ENCODE measurements around the gene SF1. TPM values are rescaled to one million over a fixed set of nuclear protein-coding genes. Genes with fewer than 3 reads are reported as not detected.
"Not testable (repeated sequence)": the region's sequence is repeated elsewhere in the genome, so short reads cannot be mapped to it uniquely, and the experiment has no call there.

SF1 gene
- polyA plus RNA-seq = 100 to 1,000 TPM in 1 of 4 donors, 10 to 100 TPM in 3; 69.8 to 328 (median 83.5) TPM
- long read RNA-seq, donor 1, transcript SF1-212 (2 exons, 983 nt) = major isoform, 14 of 172 reads
- long read RNA-seq, donor 1, transcript SF1-214 (3 exons, 802 nt) = minor isoform, 5 of 172 reads
- long read RNA-seq, donor 1, partial matches to known transcripts = 143 of 172 reads
- long read RNA-seq, donor 1, other reads (novel, unspliced or antisense) = 0 of 172 reads
- long read RNA-seq, donor 2, transcript SF1-212 (2 exons, 983 nt) = major isoform, 7 of 27 reads
- long read RNA-seq, donor 2, partial matches to known transcripts = 13 of 27 reads
- long read RNA-seq, donor 2, other reads (novel, unspliced or antisense) = 0 of 27 reads
- long read RNA-seq, donor 3, transcript SF1-214 (3 exons, 802 nt) = minor isoform, 5 of 93 reads
- long read RNA-seq, donor 3, transcript SF1-212 (2 exons, 983 nt) = major isoform, 22 of 93 reads
- long read RNA-seq, donor 3, partial matches to known transcripts = 54 of 93 reads
- long read RNA-seq, donor 3, other reads (novel, unspliced or antisense) = 0 of 93 reads
- long read RNA-seq, donor 4 = 0 reads
- long read RNA-seq, donor 5, partial matches to known transcripts = 0 of 10 reads
- long read RNA-seq, donor 5, other reads (novel, unspliced or antisense) = 0 of 10 reads
- long read RNA-seq, donor 6, transcript SF1-212 (2 exons, 983 nt) = major isoform, 7 of 52 reads
- long read RNA-seq, donor 6, partial matches to known transcripts = 35 of 52 reads
- long read RNA-seq, donor 6, other reads (novel, unspliced or antisense) = 0 of 52 reads
- long read RNA-seq, donor 7 = 0 reads
- long read RNA-seq, donor 8, partial matches to known transcripts = 0 of 1 reads
- long read RNA-seq, donor 8, other reads (novel, unspliced or antisense) = 0 of 1 reads
- long read RNA-seq, donor 9, partial matches to known transcripts = 12 of 18 reads
- long read RNA-seq, donor 9, other reads (novel, unspliced or antisense) = 0 of 18 reads
- long read RNA-seq, donor 10, transcript SF1-212 (2 exons, 983 nt) = major isoform, 18 of 57 reads
- long read RNA-seq, donor 10, partial matches to known transcripts = 29 of 57 reads
- long read RNA-seq, donor 10, other reads (novel, unspliced or antisense) = 0 of 57 reads

GRCh38 chr11:64778473-64779298 lies at the start of gene SF1:
SF1 (minus strand) TSS chr11:64778542; CDS start chr11:64778392, 150 bp downstream.
- whole genome bisulfite sequencing, 3 donors = 0 to 1% (median 0%) methylated on average over 60 to 80 of the region's 80 CpGs
- no peak for FAIRE-seq
- no peaks in the 10 kb centered on the region for H3K9me3 ChIP-seq (ENCODE audit: control insufficient read depth in 2 of 2, insufficient read depth in 1 of 2, low read depth in 1 of 2, low read length in 1 of 2)

GRCh38 chr11:64827451-64827839 lies 49.1 kb upstream of the SF1 start:
- WGBS, 3 donors = 93 to 97% (median 95%) methylated on average over 19 to 22 of the region's 22 CpGs
- no peak for FAIRE-seq
- Histone ChIP-seq H3K4me1 (ENCODE audit: control insufficient read depth in 3 of 3, insufficient read depth in 2 of 3, low read depth in 1 of 3, low read length in 2 of 3) (no peaks in the 10 kb centered on the region), H3K4me3 (ENCODE audit: low read depth in 1 of 3, low read length in 3 of 3) (no peak overlapping the region), H3K27me3 (ENCODE audit: control insufficient read depth in 3 of 3, insufficient read depth in 3 of 3, low read length in 3 of 3) (no peaks in the 10 kb centered on the region), H3K36me3 (ENCODE audit: control insufficient read depth in 3 of 3, insufficient read depth in 2 of 3, low read depth in 1 of 3, low read length in 3 of 3) (peaks cover 2 to 78% (median 18%) of the 10 kb centered on the region in 3 donors), H3K27ac (ENCODE audit: low read depth in 1 of 3, low read length in 2 of 3) (no peak overlapping the region), H3K9me3 (ENCODE audit: control insufficient read depth in 2 of 2, insufficient read depth in 1 of 2, low read depth in 1 of 2, low read length in 1 of 2) (no peaks in the 10 kb centered on the region)
- DNase-seq = no peak

More at GRCh38 chr11:64778473-64779298, at the start of gene SF1:
- H3K4me1 ChIP-seq (ENCODE audit: control insufficient read depth in 3 of 3, insufficient read depth in 2 of 3, low read depth in 1 of 3, low read length in 2 of 3) = peaks cover 2 to 7% (median 5%) of the 10 kb centered on the region in 3 donors
- peaks cover 8 to 21% (median 12%) of the 10 kb centered on the region in 3 donors for H3K36me3 ChIP-seq (ENCODE audit: control insufficient read depth in 3 of 3, insufficient read depth in 2 of 3, low read depth in 1 of 3, low read length in 3 of 3)
- peak within 1 kb of the TSS; percentile 83 to 95 (median 92) for H3K4me3 ChIP-seq (ENCODE audit: low read depth in 1 of 3, low read length in 3 of 3)
- H3K27ac ChIP-seq (ENCODE audit: low read depth in 1 of 3, low read length in 2 of 3) = peak within 1 kb of the TSS; percentile 97 to 100 (median 98)
- H3K27me3 ChIP-seq (ENCODE audit: control insufficient read depth in 3 of 3, insufficient read depth in 3 of 3, low read length in 3 of 3) = no peaks in the 10 kb centered on the region
- DNase-seq = peak; percentile 100

- no peaks in the 10 kb centered on the region for H3K9me3 ChIP-seq (ENCODE audit: control insufficient read depth in 2 of 2, insufficient read depth in 1 of 2, low read depth in 1 of 2, low read length in 1 of 2)
- FAIRE-seq (no peak), DNase-seq (no peak)
- WGBS, 3 donors = 91 to 96% (median 94%) methylated on average over 51 to 52 of the region's 52 CpGs
- no peak overlapping the region for H3K27ac ChIP-seq (ENCODE audit: low read depth in 1 of 3, low read length in 2 of 3)
- peaks cover 2 to 71% (median 15%) of the 10 kb centered on the region in 3 donors for H3K36me3 ChIP-seq (ENCODE audit: control insufficient read depth in 3 of 3, insufficient read depth in 2 of 3, low read depth in 1 of 3, low read length in 3 of 3)
- H3K4me1 ChIP-seq (ENCODE audit: control insufficient read depth in 3 of 3, insufficient read depth in 2 of 3, low read depth in 1 of 3, low read length in 2 of 3) = no peaks in the 10 kb centered on the region
- H3K27me3 ChIP-seq (ENCODE audit: control insufficient read depth in 3 of 3, insufficient read depth in 3 of 3, low read length in 3 of 3) = no peaks in the 10 kb centered on the region
- H3K4me3 ChIP-seq (ENCODE audit: low read depth in 1 of 3, low read length in 3 of 3) = no peak overlapping the region
These were observed 48.5 kb upstream of the SF1 start for GRCh38 chr11:64826578-64827450.

- no peak for FAIRE-seq
- 84 to 96% (median 91%) methylated on average over 7 of the region's 7 CpGs for WGBS, 3 donors
- H3K27me3 ChIP-seq (ENCODE audit: control insufficient read depth in 3 of 3, insufficient read depth in 3 of 3, low read length in 3 of 3) = no peaks in the 10 kb centered on the region
These were observed 47.7 kb upstream of the SF1 start for GRCh38 chr11:64826062-64826461.

GRCh38 chr11:64823568-64824119 lies 45.3 kb upstream of the SF1 start:
- H3K4me1 ChIP-seq (ENCODE audit: control insufficient read depth in 3 of 3, insufficient read depth in 2 of 3, low read depth in 1 of 3, low read length in 2 of 3) = no peaks in the 10 kb centered on the region
- FAIRE-seq (no peak), DNase-seq (no peak)
- 77 to 81% (median 80%) methylated on average over 11 of the region's 11 CpGs for WGBS, 3 donors
- no peaks in the 10 kb centered on the region for H3K9me3 ChIP-seq (ENCODE audit: control insufficient read depth in 2 of 2, insufficient read depth in 1 of 2, low read depth in 1 of 2, low read length in 1 of 2)
- H3K27me3 ChIP-seq (ENCODE audit: control insufficient read depth in 3 of 3, insufficient read depth in 3 of 3, low read length in 3 of 3) = no peaks in the 10 kb centered on the region
- H3K36me3 ChIP-seq (ENCODE audit: control insufficient read depth in 3 of 3, insufficient read depth in 2 of 3, low read depth in 1 of 3, low read length in 3 of 3) = peaks cover 2 to 43% (median 13%) of the 10 kb centered on the region in 3 donors
- H3K4me3 ChIP-seq (ENCODE audit: low read depth in 1 of 3, low read length in 3 of 3) = no peak overlapping the region
- H3K27ac ChIP-seq (ENCODE audit: low read depth in 1 of 3, low read length in 2 of 3) = no peak overlapping the region

More at GRCh38 chr11:64826062-64826461, 47.7 kb upstream of the SF1 start:
- Histone ChIP-seq H3K36me3 (ENCODE audit: control insufficient read depth in 3 of 3, insufficient read depth in 2 of 3, low read depth in 1 of 3, low read length in 3 of 3) (peaks cover 2 to 64% (median 13%) of the 10 kb centered on the region in 3 donors), H3K4me1 (ENCODE audit: control insufficient read depth in 3 of 3, insufficient read depth in 2 of 3, low read depth in 1 of 3, low read length in 2 of 3) (no peaks in the 10 kb centered on the region), H3K4me3 (ENCODE audit: low read depth in 1 of 3, low read length in 3 of 3) (no peak overlapping the region), H3K9me3 (ENCODE audit: control insufficient read depth in 2 of 2, insufficient read depth in 1 of 2, low read depth in 1 of 2, low read length in 1 of 2) (no peaks in the 10 kb centered on the region), H3K27ac (ENCODE audit: low read depth in 1 of 3, low read length in 2 of 3) (no peak overlapping the region)
- no peak for DNase-seq

GRCh38 chr11:64817476-64817875 lies 39.1 kb upstream of the SF1 start:
- Histone ChIP-seq H3K4me1 (ENCODE audit: control insufficient read depth in 3 of 3, insufficient read depth in 2 of 3, low read depth in 1 of 3, low read length in 2 of 3) (no peaks in the 10 kb centered on the region), H3K4me3 (ENCODE audit: low read depth in 1 of 3, low read length in 3 of 3) (no peak overlapping the region), H3K9me3 (ENCODE audit: control insufficient read depth in 2 of 2, insufficient read depth in 1 of 2, low read depth in 1 of 2, low read length in 1 of 2) (no peaks in the 10 kb centered on the region), H3K36me3 (ENCODE audit: control insufficient read depth in 3 of 3, insufficient read depth in 2 of 3, low read depth in 1 of 3, low read length in 3 of 3) (no peaks in the 10 kb centered on the region), H3K27ac (ENCODE audit: low read depth in 1 of 3, low read length in 2 of 3) (no peak overlapping the region), H3K27me3 (ENCODE audit: control insufficient read depth in 3 of 3, insufficient read depth in 3 of 3, low read length in 3 of 3) (no peaks in the 10 kb centered on the region)
- whole genome bisulfite sequencing, 3 donors = 82 to 85% (median 83%) methylated on average over 3 of the region's 3 CpGs
- DNase-seq (no peak), FAIRE-seq (no peak)

GRCh38 chr11:64815433-64815832 lies 37.1 kb upstream of the SF1 start:
- 41 to 64% (median 44%) methylated on average over 5 of the region's 5 CpGs for WGBS, 3 donors
- not testable (repeated sequence) for H3K27ac ChIP-seq (ENCODE audit: low read depth in 1 of 3, low read length in 2 of 3); H3K4me3 ChIP-seq (ENCODE audit: low read depth in 1 of 3, low read length in 3 of 3); H3K4me1 ChIP-seq (ENCODE audit: control insufficient read depth in 3 of 3, insufficient read depth in 2 of 3, low read depth in 1 of 3, low read length in 2 of 3); H3K36me3 ChIP-seq (ENCODE audit: control insufficient read depth in 3 of 3, insufficient read depth in 2 of 3, low read depth in 1 of 3, low read length in 3 of 3); H3K27me3 ChIP-seq (ENCODE audit: control insufficient read depth in 3 of 3, insufficient read depth in 3 of 3, low read length in 3 of 3); FAIRE-seq; H3K9me3 ChIP-seq (ENCODE audit: control insufficient read depth in 2 of 2, insufficient read depth in 1 of 2, low read depth in 1 of 2, low read length in 1 of 2)
- DNase-seq = peak; percentile 35 to 52
